Testis (tissue), 3 donors: ENCODE measurements around the gene RAB11A. TPM values are rescaled to one million over a fixed set of nuclear protein-coding genes. Genes with fewer than 3 reads are reported as not detected.
A peak's percentile ranks its signal among the peaks of the same experiment; 100 is the strongest.

ENCODE experiments used
- DNase-seq: peaks from one replicate; pipeline ENCODE4 v3.0.0-alpha.2; 2019
- H3K27ac ChIP-seq, 2 donors: fragments of 200-600 bp; sonication (generic); one replicate each; pipeline ENCODE4 v1.5.1; 2019
- H3K27me3 ChIP-seq: fragments of 200-600 bp; sonication (generic); one replicate; pipeline ENCODE4 v1.5.1; 2019
- H3K36me3 ChIP-seq: fragments of 200-600 bp; sonication (generic); one replicate; pipeline ENCODE4 v1.5.1; 2017; ENCODE audit warnings: low read depth; ENCODE audit errors: missing control alignments
- H3K4me1 ChIP-seq: fragments of 200-600 bp; sonication (generic); one replicate; pipeline ENCODE4 v1.5.1; 2019
- H3K4me3 ChIP-seq, 2 donors: fragments of 200-600 bp; sonication (generic); one replicate each; pipeline ENCODE4 v1.5.1; 2017 to 2019
- H3K9me3 ChIP-seq: fragments of 200-600 bp; sonication (generic); one replicate; pipeline ENCODE4 v1.5.1; 2017
- POLR2A ChIP-seq: fragments of 450-650 bp; IDR thresholded peaks from one replicate; pipeline ENCODE4 v1.6.1; 2017; ENCODE audit warnings: antibody characterized with exemption, mild to moderate bottlenecking, moderate library complexity
- WGBS, 2 donors: methylation state at CpG; one replicate each; pipeline ENCODE4 v1.1.5; 2018; 5-methylcytosine and 5-hydroxymethylcytosine counted together
- intact Hi-C: fragments of 100-400 bp; cut with DNase I; formaldehyde crosslinking; loops from one replicate; pipeline ENCODE4 v1.15.1; 2023; ENCODE audit warnings: low total_unique reads
- polyA plus RNA-seq: library from polyadenylated mRNA; stranded (reverse); fragments of 350-450 nt; fragmentation: Illumina TruSeq; extraction: RNeasy Lipid Tissue Mini Kit (QIAGEN cat#74804); gene quantifications from one replicate; pipeline ENCODE4 v1.2.3, GENCODE V29; 2014; ENCODE audit warnings: low read depth, low replicate concordance; ENCODE audit not compliant: insufficient read depth
- total RNA-seq, 2 donors: library from RNA; depleted of rRNA; stranded (reverse); fragments of >200 nt; gene quantifications; one replicate each; pipeline ENCODE4 v1.2.3, GENCODE V29; 2016
- TF ChIP-seq, protein P1 (sequence below), 3 experiments: fragments of 450-650 bp in 2 of 3; fragments of 200-600 bp in 1 of 3; sonication (generic) in 1 of 3; IDR thresholded peaks; one replicate each; pipeline ENCODE4 v1.5.1; 2016 to 2019; ENCODE audit warnings: antibody characterized with exemption in 3 of 3, mild to moderate bottlenecking in 2 of 3, moderate library complexity in 1 of 3

Gene RAB11A
- total and polyA plus RNA-seq, 3 donors from 2014 or later, result 221 to 546 (median 307) TPM

DNA sequence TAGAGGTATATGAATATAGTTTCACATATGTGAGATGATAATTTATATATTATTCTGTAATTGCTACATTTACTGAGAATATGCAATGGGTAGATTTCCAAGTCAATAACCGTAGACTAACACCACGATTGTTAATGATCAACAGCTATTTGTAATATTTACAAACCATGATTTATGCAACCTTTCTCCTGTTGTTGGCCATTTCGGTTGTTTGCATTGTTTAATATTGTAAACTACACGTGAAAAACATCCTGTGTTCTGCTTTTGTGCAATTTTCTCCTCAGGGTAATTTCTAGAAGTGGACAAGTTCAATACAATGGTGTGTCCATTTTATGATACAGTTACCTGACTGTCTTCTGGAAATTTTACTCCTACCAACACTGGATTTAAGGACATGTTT is 29.3 kb upstream of the RAB11A start:
- H3K4me1 ChIP-seq, result peaks cover 14% of the 10 kb centered on the region
- intact Hi-C loops, result no loop called here
- WGBS, 2 donors, result 88 to 90% methylated on average over 4 of the region's 4 CpGs

DNA sequence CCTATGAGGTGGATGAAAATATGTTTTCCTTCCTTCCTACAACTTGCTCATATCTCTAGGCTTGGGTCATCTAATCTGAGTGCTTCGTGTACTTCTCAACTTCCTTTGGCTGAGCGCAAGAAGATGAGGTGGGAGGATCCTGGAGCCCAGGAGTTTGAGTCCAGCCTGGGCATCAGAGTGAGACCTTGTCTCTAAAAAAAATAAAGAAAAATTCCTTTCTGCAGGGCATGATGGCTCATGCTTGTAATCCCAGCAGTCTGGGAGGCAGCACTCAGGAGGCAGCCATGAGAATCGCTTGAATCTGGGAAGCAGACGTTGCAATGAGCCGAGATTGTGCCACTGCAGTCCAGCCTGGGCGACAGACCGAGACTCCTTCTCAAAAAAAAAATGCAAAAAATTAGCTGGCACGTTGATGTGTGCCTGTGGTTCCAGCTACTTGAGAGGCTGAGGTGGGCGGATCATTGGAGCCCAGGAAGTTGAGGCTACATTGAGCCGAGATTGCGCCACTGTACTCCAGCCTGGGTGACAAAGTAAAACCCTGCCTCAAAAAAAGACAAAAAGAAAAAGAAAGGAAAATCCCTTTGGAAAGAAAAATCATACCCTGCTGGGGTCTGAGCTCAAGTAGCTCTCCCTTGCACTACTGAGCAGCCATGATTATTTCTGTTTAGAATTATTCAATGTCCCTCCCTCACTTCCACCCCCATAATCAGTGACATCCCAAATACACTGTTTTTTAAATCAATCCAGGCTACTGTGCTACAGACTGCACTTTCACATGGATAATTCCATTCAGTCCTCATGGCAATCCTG is 28.0 kb upstream of the RAB11A start:
- no peaks in the 10 kb centered on the region for H3K9me3 ChIP-seq
- peaks cover 7% of the 10 kb centered on the region for H3K4me1 ChIP-seq
- H3K4me3 ChIP-seq, result no peak overlapping the region
- H3K27me3 ChIP-seq, result no peaks in the 10 kb centered on the region
- peak; percentile 34 for DNase-seq
- no peaks in the 10 kb centered on the region for H3K36me3 ChIP-seq
- intact Hi-C loops, result no loop called here
- WGBS, 2 donors, result 31 to 41% methylated on average over 11 of the region's 11 CpGs
- peak overlapping the region in 1 of 2 donors; percentile 50 for H3K27ac ChIP-seq
- TF ChIP-seq, protein P1, sequence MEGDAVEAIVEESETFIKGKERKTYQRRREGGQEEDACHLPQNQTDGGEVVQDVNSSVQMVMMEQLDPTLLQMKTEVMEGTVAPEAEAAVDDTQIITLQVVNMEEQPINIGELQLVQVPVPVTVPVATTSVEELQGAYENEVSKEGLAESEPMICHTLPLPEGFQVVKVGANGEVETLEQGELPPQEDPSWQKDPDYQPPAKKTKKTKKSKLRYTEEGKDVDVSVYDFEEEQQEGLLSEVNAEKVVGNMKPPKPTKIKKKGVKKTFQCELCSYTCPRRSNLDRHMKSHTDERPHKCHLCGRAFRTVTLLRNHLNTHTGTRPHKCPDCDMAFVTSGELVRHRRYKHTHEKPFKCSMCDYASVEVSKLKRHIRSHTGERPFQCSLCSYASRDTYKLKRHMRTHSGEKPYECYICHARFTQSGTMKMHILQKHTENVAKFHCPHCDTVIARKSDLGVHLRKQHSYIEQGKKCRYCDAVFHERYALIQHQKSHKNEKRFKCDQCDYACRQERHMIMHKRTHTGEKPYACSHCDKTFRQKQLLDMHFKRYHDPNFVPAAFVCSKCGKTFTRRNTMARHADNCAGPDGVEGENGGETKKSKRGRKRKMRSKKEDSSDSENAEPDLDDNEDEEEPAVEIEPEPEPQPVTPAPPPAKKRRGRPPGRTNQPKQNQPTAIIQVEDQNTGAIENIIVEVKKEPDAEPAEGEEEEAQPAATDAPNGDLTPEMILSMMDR (IDR thresholded peaks at IDR 0.05), result no peak
- TF ChIP-seq POLR2A, result no peak

More for the DNA sequence above, 29.3 kb upstream of the RAB11A start:
- DNase-seq, result no peak
- H3K9me3 ChIP-seq, result no peaks in the 10 kb centered on the region
- TF ChIP-seq, protein P1 (IDR thresholded peaks at IDR 0.05), result no peak
- TF ChIP-seq POLR2A, result no peak
- no peak overlapping the region for H3K4me3 ChIP-seq
- H3K36me3 ChIP-seq, result no peaks in the 10 kb centered on the region
- no peaks in the 10 kb centered on the region for H3K27me3 ChIP-seq
- H3K27ac ChIP-seq, result no peak overlapping the region

DNA sequence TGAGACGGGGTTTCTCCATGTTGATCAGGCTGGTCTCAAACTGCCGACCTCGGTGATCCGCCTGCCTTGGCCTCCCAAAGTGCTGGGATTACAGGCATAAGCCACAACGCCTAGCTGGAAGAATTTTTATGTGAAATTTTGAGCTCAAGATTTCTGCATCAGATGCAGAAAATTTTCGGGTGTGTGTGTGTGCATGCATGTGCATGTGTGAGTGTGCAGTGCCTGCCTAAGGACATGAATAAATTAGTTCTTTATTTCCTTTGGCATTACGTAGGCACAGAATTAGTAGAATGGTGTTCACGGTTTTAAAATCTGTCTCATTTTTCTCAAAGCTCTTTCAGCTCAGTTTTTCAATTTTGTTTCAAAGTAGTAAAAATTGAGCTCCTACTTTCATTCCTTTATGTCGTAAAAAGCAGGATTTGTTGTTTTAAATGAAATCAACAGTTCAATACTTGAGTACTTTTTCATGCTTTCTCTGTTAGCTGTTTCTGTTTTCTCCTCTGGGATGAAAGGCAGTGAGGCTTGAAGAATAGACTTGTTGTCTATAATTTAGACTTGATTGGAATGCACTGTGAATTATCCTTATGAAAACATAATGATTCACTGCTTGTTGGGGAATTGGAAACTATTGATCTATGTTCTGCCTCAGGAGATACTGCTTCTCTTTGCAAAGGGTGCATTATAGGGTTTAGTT is 23.3 kb upstream of the RAB11A start:
- Histone ChIP-seq H3K27ac (no peak overlapping the region), H3K9me3 (no peaks in the 10 kb centered on the region), H3K4me3 (no peak overlapping the region), H3K36me3 (no peaks in the 10 kb centered on the region), H3K27me3 (no peaks in the 10 kb centered on the region), H3K4me1 (peaks cover 7% of the 10 kb centered on the region)
- TF ChIP-seq POLR2A, result no peak
- TF ChIP-seq, protein P1 (IDR thresholded peaks at IDR 0.05), result no peak
- DNase-seq, result no peak
- WGBS, 2 donors, result 77 to 87% methylated on average over 8 to 9 of the region's 9 CpGs
- intact Hi-C loops, result no loop called here

DNA sequence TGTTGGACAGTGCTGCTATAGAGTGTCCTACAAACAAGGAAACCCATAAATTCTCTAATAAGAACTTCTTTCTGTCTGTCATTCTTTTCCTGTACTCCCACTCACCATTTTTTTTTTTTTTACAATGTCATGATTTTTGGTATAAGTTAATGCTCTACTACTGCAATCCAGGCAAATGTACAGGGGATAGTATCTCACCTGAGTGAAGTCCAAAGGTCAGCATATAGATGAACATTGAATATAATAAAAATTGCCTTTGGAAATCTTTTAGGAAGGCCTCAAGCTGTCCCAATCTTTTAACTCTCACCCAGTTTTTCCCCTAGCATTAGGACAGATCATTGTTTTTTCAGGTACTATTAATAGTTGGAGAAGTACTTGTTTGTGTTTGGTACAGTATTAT is 21.3 kb upstream of the RAB11A start:
- H3K36me3 ChIP-seq, result no peaks in the 10 kb centered on the region
- no peaks in the 10 kb centered on the region for H3K9me3 ChIP-seq
- TF ChIP-seq, protein P1 (IDR thresholded peaks at IDR 0.05), result no peak
- DNase-seq, result no peak
- intact Hi-C loops, result no loop called here
- H3K4me1 ChIP-seq, result no peaks in the 10 kb centered on the region
- H3K4me3 ChIP-seq, result no peak overlapping the region
- H3K27me3 ChIP-seq, result no peaks in the 10 kb centered on the region
- H3K27ac ChIP-seq, result no peak overlapping the region
